MM.1S (cell line): ENCODE results near the gene AMPH.
"Not testable (repeated sequence)": the region's sequence is repeated elsewhere in the genome, so short reads cannot be mapped to it uniquely, and the experiment has no call there.

Experiments used
- CTCF ChIP-seq: fragments of 300-600 bp; sonication (generic); IDR thresholded peaks from 2 replicates; pipeline ENCODE4 v1.5.1; 2016; ENCODE audit warnings: antibody characterized with exemption, low read length, mixed read lengths
- EZH2 ChIP-seq: fragments of 300-600 bp; sonication (generic); optimal IDR thresholded peaks from 2 replicates; pipeline ENCODE3; 2017; ENCODE audit warnings: low read depth, mild to moderate bottlenecking, antibody characterized with exemption, low read length, mixed read lengths

- not testable (repeated sequence) for TF ChIP-seq CTCF, EZH2
These were observed 268.4 kb downstream of the AMPH start for GRCh38 chr7:38362611-38363237.
